ENCODE data around the gene KLF11.

- TF ChIP-seq, protein P1, sequence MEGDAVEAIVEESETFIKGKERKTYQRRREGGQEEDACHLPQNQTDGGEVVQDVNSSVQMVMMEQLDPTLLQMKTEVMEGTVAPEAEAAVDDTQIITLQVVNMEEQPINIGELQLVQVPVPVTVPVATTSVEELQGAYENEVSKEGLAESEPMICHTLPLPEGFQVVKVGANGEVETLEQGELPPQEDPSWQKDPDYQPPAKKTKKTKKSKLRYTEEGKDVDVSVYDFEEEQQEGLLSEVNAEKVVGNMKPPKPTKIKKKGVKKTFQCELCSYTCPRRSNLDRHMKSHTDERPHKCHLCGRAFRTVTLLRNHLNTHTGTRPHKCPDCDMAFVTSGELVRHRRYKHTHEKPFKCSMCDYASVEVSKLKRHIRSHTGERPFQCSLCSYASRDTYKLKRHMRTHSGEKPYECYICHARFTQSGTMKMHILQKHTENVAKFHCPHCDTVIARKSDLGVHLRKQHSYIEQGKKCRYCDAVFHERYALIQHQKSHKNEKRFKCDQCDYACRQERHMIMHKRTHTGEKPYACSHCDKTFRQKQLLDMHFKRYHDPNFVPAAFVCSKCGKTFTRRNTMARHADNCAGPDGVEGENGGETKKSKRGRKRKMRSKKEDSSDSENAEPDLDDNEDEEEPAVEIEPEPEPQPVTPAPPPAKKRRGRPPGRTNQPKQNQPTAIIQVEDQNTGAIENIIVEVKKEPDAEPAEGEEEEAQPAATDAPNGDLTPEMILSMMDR (IDR thresholded peaks at IDR 0.05), result no peak
- no peak for TF ChIP-seq ZFX (IDR thresholded peaks at IDR 0.05; ENCODE audit: borderline replicate concordance)
Measured at GRCh38 chr2:10000541-10000940, 42.8 kb upstream of the KLF11 start.
